22Rv1 (cell line): ENCODE data around the gene TTLL7.

Source experiments
- H3K27ac ChIP-seq: fragments of 450-650 bp; 2 replicates; pipeline ENCODE4 v1.5.1; 2017
- ZFX ChIP-seq: fragments of 450-650 bp; IDR thresholded peaks from 2 replicates; pipeline ENCODE4 v1.6.1; 2017; ENCODE audit warnings: antibody characterized with exemption, borderline replicate concordance
- TF ChIP-seq, protein P1 (sequence below): fragments of 450-650 bp; IDR thresholded peaks from 2 replicates; pipeline ENCODE4 v1.5.1; 2017; ENCODE audit warnings: mild to moderate bottlenecking

Gene TTLL7

DNA sequence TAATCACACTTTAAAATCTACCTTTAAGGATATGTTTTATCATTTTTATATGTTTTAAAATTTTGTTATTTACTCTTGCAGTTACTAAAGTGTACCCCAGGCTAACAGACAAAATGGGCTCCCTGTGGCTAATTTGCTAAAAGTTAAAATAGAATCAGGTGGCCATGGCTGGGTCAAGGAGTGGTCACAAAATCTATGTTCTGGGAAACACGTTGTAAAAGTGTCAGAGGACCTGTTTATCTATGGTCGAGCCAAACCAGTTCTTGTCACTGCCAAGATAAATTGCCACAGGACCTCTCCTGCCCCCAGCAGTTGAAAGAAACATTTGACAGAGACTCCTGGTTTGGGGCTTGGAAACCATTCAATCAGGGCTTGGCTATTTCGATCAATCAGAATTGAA is 21.2 kb upstream of the TTLL7 start:
- no peak overlapping the region for H3K27ac ChIP-seq
- TF ChIP-seq, protein P1, sequence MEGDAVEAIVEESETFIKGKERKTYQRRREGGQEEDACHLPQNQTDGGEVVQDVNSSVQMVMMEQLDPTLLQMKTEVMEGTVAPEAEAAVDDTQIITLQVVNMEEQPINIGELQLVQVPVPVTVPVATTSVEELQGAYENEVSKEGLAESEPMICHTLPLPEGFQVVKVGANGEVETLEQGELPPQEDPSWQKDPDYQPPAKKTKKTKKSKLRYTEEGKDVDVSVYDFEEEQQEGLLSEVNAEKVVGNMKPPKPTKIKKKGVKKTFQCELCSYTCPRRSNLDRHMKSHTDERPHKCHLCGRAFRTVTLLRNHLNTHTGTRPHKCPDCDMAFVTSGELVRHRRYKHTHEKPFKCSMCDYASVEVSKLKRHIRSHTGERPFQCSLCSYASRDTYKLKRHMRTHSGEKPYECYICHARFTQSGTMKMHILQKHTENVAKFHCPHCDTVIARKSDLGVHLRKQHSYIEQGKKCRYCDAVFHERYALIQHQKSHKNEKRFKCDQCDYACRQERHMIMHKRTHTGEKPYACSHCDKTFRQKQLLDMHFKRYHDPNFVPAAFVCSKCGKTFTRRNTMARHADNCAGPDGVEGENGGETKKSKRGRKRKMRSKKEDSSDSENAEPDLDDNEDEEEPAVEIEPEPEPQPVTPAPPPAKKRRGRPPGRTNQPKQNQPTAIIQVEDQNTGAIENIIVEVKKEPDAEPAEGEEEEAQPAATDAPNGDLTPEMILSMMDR = peak; percentile 39
- TF ChIP-seq ZFX = no peak

DNA sequence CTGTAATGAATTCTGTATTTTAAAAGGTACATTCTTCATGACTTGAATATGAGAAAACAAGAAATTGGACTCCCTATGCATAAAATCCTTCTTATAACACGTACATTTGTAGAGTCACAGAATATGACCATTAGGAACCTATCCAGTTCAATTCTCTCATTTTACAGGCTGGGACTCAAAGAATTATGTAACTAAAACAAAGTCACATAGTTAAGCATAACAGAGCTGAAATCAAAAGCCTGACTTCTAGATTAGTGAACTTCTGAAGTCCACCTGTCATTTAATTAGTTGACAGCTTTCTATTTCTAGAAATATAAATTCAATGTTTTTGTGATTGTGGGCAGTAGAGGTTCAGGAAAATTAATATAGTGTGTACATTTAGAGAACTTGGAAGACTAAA is 20.3 kb upstream of the TTLL7 start:
- no peak for TF ChIP-seq ZFX
- TF ChIP-seq, protein P1 = no peak
- no peak overlapping the region for H3K27ac ChIP-seq

DNA sequence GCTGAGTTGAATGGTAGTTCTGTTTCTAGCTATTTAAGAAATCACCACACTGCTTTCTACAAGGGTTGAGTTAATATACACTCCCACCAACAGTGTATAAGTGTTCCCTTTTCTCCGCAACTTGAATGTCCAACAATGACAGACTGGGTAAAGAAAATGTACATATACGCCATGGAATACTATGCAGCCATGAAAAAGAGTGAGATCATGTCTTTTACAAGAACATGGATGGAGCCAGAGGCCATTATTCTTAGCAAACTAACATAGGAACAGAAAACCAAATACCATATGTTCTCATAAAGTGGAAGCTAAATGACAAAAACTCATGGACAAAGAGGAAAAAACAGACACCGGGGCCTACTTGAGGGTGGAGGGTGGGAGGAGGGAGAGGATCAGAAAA is 14.8 kb upstream of the TTLL7 start:
- H3K27ac ChIP-seq = no peak overlapping the region
- TF ChIP-seq ZFX = no peak
- TF ChIP-seq, protein P1 = no peak

DNA sequence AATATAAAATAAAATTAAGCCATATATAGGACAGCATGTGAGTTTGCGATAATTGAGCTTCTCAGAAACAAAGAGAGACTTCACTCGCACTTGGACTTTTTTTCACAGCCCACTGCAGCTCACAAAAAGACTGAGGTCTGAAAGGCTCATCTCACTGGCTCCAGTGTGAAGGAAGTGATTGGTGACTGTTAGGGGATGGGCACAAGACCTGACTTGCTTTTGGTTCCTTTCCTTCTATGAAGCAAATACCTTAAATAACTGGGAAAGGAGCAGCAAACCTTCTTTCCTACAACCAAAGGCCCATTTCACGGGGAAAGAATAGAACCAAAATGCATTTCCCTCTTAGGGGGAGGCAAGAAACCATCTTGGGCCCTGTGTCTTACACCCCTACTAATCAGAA is 13.1 kb upstream of the TTLL7 start:
- TF ChIP-seq, protein P1 = no peak
- TF ChIP-seq ZFX = no peak

DNA sequence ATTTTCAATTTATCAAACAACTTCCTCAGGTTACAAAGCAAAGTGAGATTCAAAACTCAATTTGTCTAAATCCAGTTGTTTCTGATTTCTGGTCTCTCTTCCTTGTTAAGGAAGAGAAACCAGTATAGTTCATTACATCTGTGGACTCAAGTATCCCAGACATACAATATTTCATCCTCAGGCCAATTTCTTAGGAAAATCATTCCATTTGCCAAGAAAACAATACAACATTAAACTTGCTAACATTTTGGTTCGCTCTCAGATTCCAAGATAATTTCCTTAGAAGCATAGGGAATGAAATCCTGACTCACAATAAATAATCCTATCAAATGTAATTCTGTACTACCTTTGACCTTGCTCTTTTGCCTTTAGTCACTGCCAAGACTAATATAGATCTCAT is 11.2 kb upstream of the TTLL7 start:
- TF ChIP-seq, protein P1 = no peak
- no peak for TF ChIP-seq ZFX
- no peak overlapping the region for H3K27ac ChIP-seq

More for the DNA sequence above, 13.1 kb upstream of the TTLL7 start:
- H3K27ac ChIP-seq = no peak overlapping the region

DNA sequence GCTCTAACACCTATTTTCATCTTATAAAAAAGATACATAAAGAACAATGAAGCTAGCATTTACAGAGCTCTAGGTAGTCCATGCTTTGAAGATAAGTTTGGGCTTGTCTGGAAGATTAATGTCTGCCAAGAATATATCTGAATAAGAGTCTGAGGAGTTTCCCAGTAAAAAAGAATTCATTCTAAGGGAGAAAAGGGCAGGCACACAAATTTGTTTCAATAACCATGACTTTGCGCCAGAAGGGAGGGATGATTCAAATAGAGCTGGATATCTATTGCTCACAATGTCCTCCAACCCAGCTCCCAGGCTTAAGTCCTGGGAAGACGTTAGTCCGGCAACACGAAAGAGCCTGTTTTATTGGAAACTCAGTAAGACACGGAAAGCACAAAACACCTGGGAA is 9.7 kb upstream of the TTLL7 start:
- TF ChIP-seq, protein P1 = no peak
- TF ChIP-seq ZFX = no peak
- H3K27ac ChIP-seq = no peak overlapping the region

DNA sequence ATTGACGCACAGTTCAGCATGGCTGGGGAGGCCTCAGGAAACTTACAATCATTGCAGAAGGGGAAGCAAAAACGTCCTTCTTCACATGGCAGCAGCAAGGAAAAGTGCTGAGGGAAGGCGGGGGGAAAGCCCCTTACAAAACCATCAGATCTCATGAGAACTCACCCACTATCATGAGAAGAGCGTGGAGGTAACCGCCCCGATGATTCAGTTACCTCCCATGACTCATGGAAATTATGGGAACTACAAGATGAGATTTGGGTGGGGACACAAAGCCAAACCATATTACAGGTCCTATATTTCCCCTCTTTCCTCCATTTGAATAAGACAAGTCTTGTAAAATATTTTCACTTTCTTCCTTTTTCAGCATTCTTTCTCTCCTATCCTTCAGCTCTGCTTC is 7.7 kb upstream of the TTLL7 start:
- no peak overlapping the region for H3K27ac ChIP-seq
- no peak for TF ChIP-seq ZFX
- TF ChIP-seq, protein P1 = no peak
